Mucosa of rectum (tissue), 2 donors: Measurements from ENCODE around the gene LRP2.
"Not testable (repeated sequence)": the region's sequence is repeated elsewhere in the genome, so short reads cannot be mapped to it uniquely, and the experiment has no call there.

Experiments used
- H3K27ac ChIP-seq, 2 donors: one replicate each; pipeline ENCODE4 v1.7.0; 2013; ENCODE audit warnings: inconsistent platforms in 2 of 2, low read depth in 2 of 2, low read length in 2 of 2
- H3K27me3 ChIP-seq, 2 donors: one replicate each; pipeline ENCODE4 v1.7.0; 2013; ENCODE audit warnings: low read length in 2 of 2; ENCODE audit not compliant: control insufficient read depth in 2 of 2, insufficient read depth in 2 of 2
- H3K36me3 ChIP-seq, 2 donors: one replicate each; pipeline ENCODE4 v1.7.0; 2013; ENCODE audit warnings: low read length in 2 of 2; ENCODE audit not compliant: control insufficient read depth in 2 of 2, insufficient read depth in 2 of 2
- H3K4me1 ChIP-seq, 2 donors: one replicate each; pipeline ENCODE4 v1.7.0; 2013; ENCODE audit warnings: low read length in 2 of 2, mild to moderate bottlenecking in 1 of 2; ENCODE audit not compliant: control insufficient read depth in 2 of 2, insufficient read depth in 2 of 2
- H3K4me3 ChIP-seq, 2 donors: one replicate each; pipeline ENCODE4 v1.7.0; 2013; ENCODE audit warnings: low read length in 2 of 2
- H3K9ac ChIP-seq, 2 donors: one replicate each; pipeline ENCODE4 v1.7.0; 2013; ENCODE audit warnings: low read length in 2 of 2, low read depth in 1 of 2, mild to moderate bottlenecking in 1 of 2
- H3K9me3 ChIP-seq, 2 donors: one replicate each; pipeline ENCODE4 v1.7.0; 2013; ENCODE audit warnings: low read length in 2 of 2; ENCODE audit not compliant: control insufficient read depth in 2 of 2
- donor health status: healthy.
- donor health status: Normal muscosa, but diverticular disease.

The LRP2 gene

DNA sequence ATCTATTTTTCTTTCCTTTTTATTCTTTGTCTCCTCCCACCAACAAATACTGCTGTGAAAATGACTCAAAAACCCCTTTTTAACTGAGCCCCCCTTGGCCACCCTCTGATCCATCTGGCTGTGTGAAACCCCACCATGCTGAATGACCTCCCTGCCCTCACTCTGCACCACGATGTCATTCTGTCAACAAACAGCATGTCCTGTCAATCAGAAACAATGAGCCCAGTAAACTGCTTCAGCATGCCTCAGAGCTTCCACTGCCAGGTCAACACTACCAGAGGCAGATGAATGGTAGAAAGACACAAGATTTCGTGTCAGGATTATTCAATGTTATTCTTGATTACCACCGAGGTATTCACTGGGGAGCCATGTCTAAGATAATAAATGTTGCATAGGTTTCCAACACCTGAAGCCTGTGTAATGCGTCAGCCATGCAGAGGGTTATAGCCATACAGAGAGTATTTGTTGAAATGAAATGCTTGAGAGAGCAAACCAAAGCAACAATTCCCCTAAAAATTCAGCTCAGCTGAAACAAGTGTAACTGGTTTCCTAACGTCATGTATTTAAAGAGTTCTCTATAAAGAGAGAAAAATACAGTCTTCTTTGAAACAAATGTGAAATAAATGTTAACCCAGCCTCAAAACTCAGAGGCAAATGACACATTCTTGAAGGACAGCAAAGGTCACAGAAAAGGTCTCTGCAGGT is 76.7 kb downstream of the LRP2 start:
- Histone ChIP-seq H3K4me1 (no peaks in the 10 kb centered on the region), H3K27me3 (no peaks in the 10 kb centered on the region), H3K4me3 (no peak overlapping the region), H3K9me3 (no peaks in the 10 kb centered on the region), H3K27ac (no peak overlapping the region), H3K36me3 (no peaks in the 10 kb centered on the region), H3K9ac (no peak overlapping the region)

DNA sequence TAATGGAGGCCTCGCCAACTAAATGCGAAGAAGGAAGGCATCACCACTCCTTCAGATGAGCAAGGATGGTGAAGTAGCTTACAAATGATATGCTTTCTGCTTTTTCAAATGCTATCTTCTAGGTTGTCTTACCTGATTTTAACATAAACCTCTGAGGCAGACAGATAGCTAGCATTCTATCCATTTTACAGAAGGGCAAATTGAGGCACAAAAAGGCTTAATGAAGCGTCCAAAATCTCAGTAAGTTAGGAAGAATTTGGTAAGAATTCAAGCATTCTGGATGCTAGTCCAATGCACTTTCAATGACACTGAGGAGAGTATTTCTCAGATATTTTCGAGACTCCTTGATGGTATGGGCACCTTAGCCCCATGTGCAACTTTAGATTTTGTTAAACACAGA is 81.8 kb downstream of the LRP2 start:
- no peak overlapping the region for H3K4me3 ChIP-seq
- no peak overlapping the region for H3K9ac ChIP-seq
- no peaks in the 10 kb centered on the region for H3K4me1 ChIP-seq
- H3K9me3 ChIP-seq, result no peaks in the 10 kb centered on the region
- no peaks in the 10 kb centered on the region for H3K36me3 ChIP-seq
- no peak overlapping the region for H3K27ac ChIP-seq
- no peaks in the 10 kb centered on the region for H3K27me3 ChIP-seq

DNA sequence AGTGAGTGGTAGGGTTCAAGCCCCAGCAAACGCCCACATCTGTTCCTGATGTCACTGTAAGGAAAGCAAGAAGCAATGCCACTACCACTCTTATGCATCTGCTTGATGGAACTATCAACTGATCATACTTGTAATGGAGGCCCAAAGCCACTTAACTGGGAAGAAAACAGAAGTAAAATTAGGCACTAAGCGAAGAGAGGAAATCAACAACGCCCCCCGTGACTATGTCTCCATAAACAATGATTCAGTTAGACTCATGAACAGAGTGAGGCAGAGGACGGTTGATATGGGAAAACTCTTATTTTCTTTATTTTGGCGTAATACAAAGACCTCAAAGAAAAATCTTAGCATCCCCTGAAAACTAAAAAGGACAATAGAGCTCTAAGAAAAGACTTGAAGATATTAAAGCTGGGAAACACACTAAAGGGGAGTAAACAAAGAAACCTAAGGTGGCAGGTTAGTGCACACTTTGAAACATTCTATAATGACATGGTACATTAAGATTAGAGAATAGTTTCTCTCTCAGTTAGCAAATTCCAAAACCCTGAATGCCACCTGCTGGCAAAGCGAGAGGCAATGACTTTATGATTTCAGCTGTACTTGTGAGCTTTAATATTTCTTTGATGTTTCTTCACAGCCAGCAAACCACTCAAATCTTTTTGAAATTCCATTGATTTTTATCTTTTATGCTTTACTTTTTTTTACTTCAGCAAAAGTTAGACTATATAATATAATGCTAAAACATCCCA is 86.5 kb downstream of the LRP2 start:
- H3K9me3 ChIP-seq, result no peaks in the 10 kb centered on the region
- H3K9ac ChIP-seq, result no peak overlapping the region
- no peak overlapping the region for H3K4me3 ChIP-seq
- H3K27ac ChIP-seq, result no peak overlapping the region
- H3K36me3 ChIP-seq, result no peaks in the 10 kb centered on the region
- H3K4me1 ChIP-seq, result no peaks in the 10 kb centered on the region
- H3K27me3 ChIP-seq, result no peaks in the 10 kb centered on the region

DNA sequence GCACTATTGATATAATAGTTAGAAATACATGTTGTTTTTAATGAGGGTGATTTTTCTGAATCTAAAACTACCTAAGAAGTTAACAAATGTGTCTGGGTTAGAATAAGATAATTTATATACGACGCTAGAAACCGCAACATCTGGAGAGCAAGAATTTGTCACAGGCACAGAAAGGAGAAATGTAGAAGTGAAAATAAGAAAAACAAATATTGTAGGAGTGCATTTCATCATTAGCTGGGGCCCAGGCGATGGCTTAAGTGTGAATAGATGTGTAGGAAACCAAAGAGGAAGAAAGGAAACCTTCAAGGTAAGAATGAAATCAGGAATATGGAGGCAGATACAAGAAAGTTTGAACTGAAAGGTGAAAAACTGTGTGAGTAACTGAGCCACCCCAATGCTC is 90.3 kb downstream of the LRP2 start:
- no peak overlapping the region for H3K4me3 ChIP-seq
- H3K27ac ChIP-seq, result no peak overlapping the region
- no peaks in the 10 kb centered on the region for H3K9me3 ChIP-seq
- no peaks in the 10 kb centered on the region for H3K4me1 ChIP-seq
- no peak overlapping the region for H3K9ac ChIP-seq
- no peaks in the 10 kb centered on the region for H3K36me3 ChIP-seq
- no peaks in the 10 kb centered on the region for H3K27me3 ChIP-seq

DNA sequence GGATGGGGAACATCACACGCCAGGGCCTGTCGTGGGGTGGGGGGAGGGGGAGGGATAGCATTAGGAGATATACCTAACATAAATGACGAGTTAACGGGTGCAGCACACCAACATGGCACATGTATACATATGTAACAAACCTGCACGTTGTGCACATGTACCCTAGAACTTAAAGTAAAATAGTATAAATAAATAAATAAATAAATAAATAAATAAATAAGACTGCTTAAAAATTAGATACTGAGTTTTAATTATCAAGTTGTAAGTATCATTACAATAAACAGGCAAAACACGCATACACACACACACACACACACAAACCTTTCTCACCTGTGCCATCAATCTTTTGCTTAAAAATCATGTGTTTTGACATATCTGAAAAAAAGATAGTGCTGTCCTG is 91.8 kb downstream of the LRP2 start:
- H3K4me3 ChIP-seq, H3K27ac ChIP-seq, H3K36me3 ChIP-seq, H3K27me3 ChIP-seq, H3K9me3 ChIP-seq, H3K4me1 ChIP-seq, H3K9ac ChIP-seq: not testable (repeated sequence)

DNA sequence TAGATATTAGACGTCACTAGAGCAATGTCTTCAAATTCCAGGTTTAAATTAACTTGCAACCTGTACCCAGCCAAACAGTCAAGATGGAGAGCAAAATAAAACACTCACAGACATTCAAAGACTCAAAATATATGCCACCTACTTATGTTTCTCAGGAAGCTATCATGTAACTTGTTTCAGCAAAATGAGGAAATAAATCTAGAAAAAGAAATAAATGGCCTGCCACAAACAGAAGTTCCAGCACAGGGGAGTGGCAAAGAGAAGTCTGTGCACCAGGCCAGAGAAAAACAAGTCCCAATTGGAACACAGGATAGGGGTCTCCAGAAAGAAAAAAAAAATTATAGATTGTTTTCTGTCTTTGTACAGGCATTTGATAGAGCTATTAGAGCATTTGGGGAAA is 96.7 kb downstream of the LRP2 start:
- no peaks in the 10 kb centered on the region for H3K4me1 ChIP-seq
- H3K27me3 ChIP-seq, result no peaks in the 10 kb centered on the region
- H3K9me3 ChIP-seq, result no peaks in the 10 kb centered on the region
- no peaks in the 10 kb centered on the region for H3K36me3 ChIP-seq
- no peak overlapping the region for H3K4me3 ChIP-seq
- H3K27ac ChIP-seq, result no peak overlapping the region
- H3K9ac ChIP-seq, result no peak overlapping the region

DNA sequence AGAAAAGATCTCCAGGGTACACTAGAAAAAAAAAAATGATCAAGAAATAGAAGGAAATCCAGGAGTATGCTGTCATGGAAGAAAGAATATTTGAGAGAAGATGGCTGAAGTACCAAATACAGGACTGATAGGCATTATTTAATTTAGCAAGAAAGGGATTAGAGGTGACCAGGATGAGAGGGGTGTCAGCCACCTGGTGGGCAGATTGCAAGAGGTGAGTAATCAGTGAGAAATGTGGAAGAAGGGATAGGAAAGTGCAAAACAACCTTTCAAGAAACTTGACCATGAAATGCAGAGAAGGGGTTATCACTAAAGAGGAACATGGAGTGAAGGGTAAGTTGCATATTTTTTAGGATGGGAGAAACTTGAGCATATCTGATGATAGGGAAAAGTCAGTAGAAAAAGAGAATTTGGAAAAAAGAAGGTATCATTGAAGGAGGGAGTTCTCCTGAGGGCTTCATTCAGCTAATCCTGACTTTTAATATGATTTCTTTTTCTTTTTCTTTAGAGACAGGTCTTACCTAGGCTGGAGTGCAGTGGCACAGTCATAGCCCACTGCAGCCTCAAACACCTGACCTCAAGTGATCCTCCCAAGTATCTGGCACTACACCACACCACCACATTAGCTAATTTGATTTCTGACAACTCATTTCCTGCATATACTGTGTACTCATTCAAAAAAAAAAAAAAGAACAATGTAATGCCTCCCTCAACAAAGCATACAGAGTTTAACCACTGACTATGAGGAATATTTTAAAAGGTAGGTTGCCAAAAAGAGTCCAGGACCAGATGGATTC is 101.3 kb downstream of the LRP2 start:
- Histone ChIP-seq H3K4me3 (no peak overlapping the region), H3K27ac (no peak overlapping the region), H3K9ac (no peak overlapping the region), H3K36me3 (no peaks in the 10 kb centered on the region), H3K27me3 (no peaks in the 10 kb centered on the region), H3K9me3 (no peaks in the 10 kb centered on the region), H3K4me1 (no peaks in the 10 kb centered on the region)

DNA sequence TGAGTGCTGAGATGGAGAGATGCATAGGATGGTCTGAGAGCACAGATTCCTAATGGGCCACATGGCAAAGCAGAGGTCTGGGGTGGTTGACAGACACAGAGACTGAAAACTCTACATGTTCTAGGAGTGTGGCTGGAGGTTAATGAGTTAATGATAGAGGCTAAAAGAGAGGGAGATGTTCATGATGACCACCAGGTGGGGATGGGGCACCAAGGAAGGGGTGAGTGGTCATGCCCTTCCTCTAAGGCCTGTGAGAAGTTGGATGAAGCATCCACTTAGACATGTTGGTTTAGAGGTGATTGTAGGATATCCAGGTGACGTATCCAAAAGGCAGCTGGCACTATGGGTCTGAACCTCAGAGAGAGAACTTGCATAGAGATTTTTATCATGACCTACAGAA is 102.1 kb downstream of the LRP2 start:
- Histone ChIP-seq H3K4me1 (no peaks in the 10 kb centered on the region), H3K27me3 (no peaks in the 10 kb centered on the region), H3K36me3 (no peaks in the 10 kb centered on the region), H3K9ac (no peak overlapping the region), H3K9me3 (no peaks in the 10 kb centered on the region), H3K27ac (no peak overlapping the region), H3K4me3 (no peak overlapping the region)

DNA sequence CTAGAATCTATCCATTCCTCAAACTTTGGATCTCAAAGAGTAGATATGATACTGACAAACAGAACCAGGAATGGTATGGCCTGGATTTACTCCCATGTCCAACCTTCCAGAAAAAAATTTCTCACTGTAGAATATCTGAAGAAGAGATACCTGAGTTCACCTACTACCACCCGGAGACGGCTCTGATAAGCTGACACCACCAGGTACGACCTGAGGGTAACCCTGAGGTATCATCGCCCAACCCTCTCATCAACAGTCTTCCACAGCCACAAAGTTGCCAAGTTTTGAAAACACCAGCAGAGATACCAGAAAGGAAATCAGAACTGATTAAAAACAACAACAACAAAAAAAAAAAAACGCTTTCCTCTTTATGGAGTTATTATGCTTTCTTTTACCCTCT is 102.9 kb downstream of the LRP2 start:
- Histone ChIP-seq H3K36me3 (no peaks in the 10 kb centered on the region), H3K9ac (no peak overlapping the region), H3K4me1 (no peaks in the 10 kb centered on the region), H3K27ac (no peak overlapping the region), H3K4me3 (no peak overlapping the region), H3K27me3 (no peaks in the 10 kb centered on the region), H3K9me3 (no peaks in the 10 kb centered on the region)

DNA sequence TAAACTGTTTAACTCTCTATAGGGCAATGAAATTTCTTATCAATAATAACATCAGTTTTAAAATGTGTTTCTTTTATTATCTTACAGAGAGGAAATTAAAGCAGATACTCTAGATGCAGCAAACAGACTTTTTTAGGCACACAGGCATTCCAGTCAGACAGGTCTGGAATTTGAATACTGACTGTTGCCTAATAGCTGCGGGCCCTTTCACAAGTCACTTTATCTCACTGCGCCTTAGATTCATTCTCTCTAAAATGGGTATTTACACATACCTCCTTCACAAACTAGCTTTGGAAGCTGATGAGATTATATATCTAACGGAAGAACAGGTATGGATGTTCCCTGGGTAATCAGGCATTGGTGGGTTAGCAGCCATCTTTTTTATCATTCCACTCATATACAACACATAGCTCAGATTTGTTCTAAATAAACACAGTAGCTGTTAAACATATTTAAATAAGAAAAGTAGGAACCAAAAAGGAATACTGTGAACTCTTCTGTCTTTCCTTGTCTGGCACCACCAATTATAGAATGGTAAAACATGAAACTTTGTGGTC is 104.2 kb downstream of the LRP2 start:
- Histone ChIP-seq H3K36me3 (no peaks in the 10 kb centered on the region), H3K27ac (no peak overlapping the region), H3K27me3 (no peaks in the 10 kb centered on the region), H3K4me3 (no peak overlapping the region), H3K4me1 (no peaks in the 10 kb centered on the region), H3K9me3 (no peaks in the 10 kb centered on the region), H3K9ac (no peak overlapping the region)
